ENCODE results near the gene TBP. TPM values are rescaled to one million over a fixed set of nuclear protein-coding genes. Genes with fewer than 3 reads are reported as not detected.
A peak's percentile ranks its signal among the peaks of the same experiment; 100 is the strongest.

TBP gene
- total and polyA plus RNA-seq, 2 of the 13 experiments (the other 11 are each of a cell fraction or from before 2014, with no cell fraction given): 21.7 to 28.1 TPM

- TF ChIP-seq HNF1A (IDR thresholded peaks at IDR 0.05; ENCODE audit: low read depth) (no peak), HNF1A (CRISPR knock-in tag; IDR thresholded peaks at IDR 0.05; ENCODE audit: borderline replicate concordance) (0 out of 2 replicates have a peak, but pooled peaks have one; percentile 14), TCF12 (IDR thresholded peaks at IDR 0.05) (no peak), TCF12 (CRISPR knock-in tag; IDR thresholded peaks at IDR 0.05) (no peak), KLF11 (CRISPR knock-in tag; IDR thresholded peaks at IDR 0.05) (no peak; the same call in 1 of the 2 replicates), RFXANK (CRISPR knock-in tag; IDR thresholded peaks at IDR 0.05) (no peak; the same call in 1 of the 2 replicates), ZNF724P (CRISPR knock-in tag; IDR thresholded peaks at IDR 0.05; ENCODE audit: borderline replicate concordance) (no peak; the same call in 1 of the 2 replicates), NFIC (IDR thresholded peaks at IDR 0.05; ENCODE audit: low read length) (no peak), ZBTB26 (CRISPR knock-in tag; IDR thresholded peaks at IDR 0.05; ENCODE audit: borderline replicate concordance) (no peak), SOX5 (CRISPR knock-in tag; IDR thresholded peaks at IDR 0.05; ENCODE audit: borderline replicate concordance) (no peak), MTA1 (CRISPR knock-in tag; IDR thresholded peaks at IDR 0.05; ENCODE audit: borderline replicate concordance) (no peak), ZNF354B (CRISPR knock-in tag; IDR thresholded peaks at IDR 0.05) (peak; percentile 62; the same call in 1 of the 2 replicates), TMF1 (CRISPR knock-in tag; IDR thresholded peaks at IDR 0.05; ENCODE audit: low read depth) (peak; percentile 92), ZNF326 (CRISPR knock-in tag; IDR thresholded peaks at IDR 0.05; ENCODE audit: borderline replicate concordance) (no peak), GTF2F1 (IDR thresholded peaks at IDR 0.05; ENCODE audit: low read length) (no peak), GATA4 (IDR thresholded peaks at IDR 0.05; ENCODE audit: borderline replicate concordance, low read depth) (no peak), GMEB1 (CRISPR knock-in tag; IDR thresholded peaks at IDR 0.05; ENCODE audit: borderline replicate concordance) (peak; percentile 59; the same call in 1 of the 2 replicates), ZHX1 (CRISPR knock-in tag; IDR thresholded peaks at IDR 0.05; ENCODE audit: low read depth) (no peak)
- TF ChIP-seq, protein P1, sequence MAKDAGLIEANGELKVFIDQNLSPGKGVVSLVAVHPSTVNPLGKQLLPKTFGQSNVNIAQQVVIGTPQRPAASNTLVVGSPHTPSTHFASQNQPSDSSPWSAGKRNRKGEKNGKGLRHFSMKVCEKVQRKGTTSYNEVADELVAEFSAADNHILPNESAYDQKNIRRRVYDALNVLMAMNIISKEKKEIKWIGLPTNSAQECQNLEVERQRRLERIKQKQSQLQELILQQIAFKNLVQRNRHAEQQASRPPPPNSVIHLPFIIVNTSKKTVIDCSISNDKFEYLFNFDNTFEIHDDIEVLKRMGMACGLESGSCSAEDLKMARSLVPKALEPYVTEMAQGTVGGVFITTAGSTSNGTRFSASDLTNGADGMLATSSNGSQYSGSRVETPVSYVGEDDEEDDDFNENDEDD (CRISPR knock-in tag; IDR thresholded peaks at IDR 0.05; ENCODE audit: borderline replicate concordance): peak; percentile 71; the same call in 1 of the 2 replicates
Measured at GRCh38 chr6:170584181-170584953, 30.2 kb downstream of the TBP start, which contains the start of gene PDCD2 (continued).

Data from HepG2 (cell line).